Measurements from ENCODE around the gene GALNT11.

The GALNT11 gene

DNA sequence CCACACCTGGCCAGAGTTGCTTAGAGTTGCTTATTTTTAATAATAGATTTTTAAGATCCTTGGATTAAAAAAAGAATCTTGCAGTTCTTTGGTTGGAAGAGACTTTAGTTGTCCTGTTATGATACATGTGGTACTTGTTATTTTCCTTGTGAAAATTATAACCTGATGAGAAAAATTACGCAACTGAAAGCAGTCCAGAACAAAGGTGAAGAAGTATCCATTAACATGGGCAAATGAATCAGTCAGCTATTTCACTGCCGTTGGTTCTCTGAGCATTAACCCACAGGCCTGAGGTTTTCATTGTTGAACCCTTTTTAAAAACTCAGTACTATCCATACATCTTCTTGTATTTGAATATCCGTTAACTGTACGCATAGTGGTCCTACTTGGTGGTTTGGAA, 68.2 kb downstream of the GALNT11 start:
- DNase-seq (ENCODE audit: low read depth, low spot score), result no peak
- Histone ChIP-seq H3K9ac (ENCODE audit: insufficient read length, low read depth) (no peak overlapping the region), H3K27me3 (ENCODE audit: insufficient read depth, insufficient read length) (no peaks in the 10 kb centered on the region), H3K36me3 (ENCODE audit: insufficient read depth, insufficient read length, low read length) (no peaks in the 10 kb centered on the region), H3K4me1 (ENCODE audit: insufficient read depth, insufficient read length) (no peaks in the 10 kb centered on the region), H3K4me3 (ENCODE audit: insufficient read length, low read depth) (no peak overlapping the region), H3K9me3 (ENCODE audit: insufficient read depth, low read length) (peaks cover 13% of the 10 kb centered on the region)
- TF ChIP-seq YY1 (IDR thresholded peaks at IDR 0.05; ENCODE audit: insufficient read depth, insufficient read length) (no peak), SUZ12 (IDR thresholded peaks at IDR 0.05; ENCODE audit: extremely low read depth, insufficient read depth, insufficient read length) (no peak), ZNF274 (IDR thresholded peaks at IDR 0.05; ENCODE audit: low read depth, low read length) (no peak)

- TF ChIP-seq ZNF274 (IDR thresholded peaks at IDR 0.05; ENCODE audit: low read depth, low read length) (no peak), SUZ12 (IDR thresholded peaks at IDR 0.05; ENCODE audit: extremely low read depth, insufficient read depth, insufficient read length) (no peak), YY1 (IDR thresholded peaks at IDR 0.05; ENCODE audit: insufficient read depth, insufficient read length) (no peak)
- H3K9ac ChIP-seq (ENCODE audit: insufficient read length, low read depth), result no peak overlapping the region
- no peak for DNase-seq (ENCODE audit: low read depth, low spot score)
- H3K9me3 ChIP-seq (ENCODE audit: insufficient read depth, low read length), result no peaks in the 10 kb centered on the region
- H3K4me1 ChIP-seq (ENCODE audit: insufficient read depth, insufficient read length), result no peaks in the 10 kb centered on the region
- no peak overlapping the region for H3K4me3 ChIP-seq (ENCODE audit: insufficient read length, low read depth)
- H3K27me3 ChIP-seq (ENCODE audit: insufficient read depth, insufficient read length), result no peaks in the 10 kb centered on the region
- peaks cover 2% of the 10 kb centered on the region for H3K36me3 ChIP-seq (ENCODE audit: insufficient read depth, insufficient read length, low read length)
These were observed 70.3 kb downstream of the GALNT11 start for GRCh38 chr7:152095771-152096170.

DNA sequence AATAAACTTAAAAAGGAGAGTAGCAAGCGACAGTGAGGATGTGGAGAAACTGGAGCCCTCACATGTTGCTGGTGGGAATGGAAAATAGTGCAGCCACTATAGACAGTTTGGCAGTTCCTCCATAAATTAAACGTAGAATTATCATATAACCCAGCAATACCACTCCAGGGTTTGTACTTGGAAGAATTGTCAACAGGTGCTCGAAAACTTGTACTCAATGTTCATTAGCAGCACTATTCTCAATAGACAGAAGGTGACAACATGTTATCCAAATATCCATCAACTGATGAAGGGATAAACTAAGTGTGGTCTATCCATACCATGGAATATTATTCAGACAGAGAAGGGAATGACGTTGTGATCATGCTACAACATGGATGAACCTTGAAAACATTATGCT, 71.9 kb downstream of the GALNT11 start:
- TF ChIP-seq YY1 (IDR thresholded peaks at IDR 0.05; ENCODE audit: insufficient read depth, insufficient read length), result no peak
- no peak for TF ChIP-seq ZNF274 (IDR thresholded peaks at IDR 0.05; ENCODE audit: low read depth, low read length)
- no peak for TF ChIP-seq SUZ12 (IDR thresholded peaks at IDR 0.05; ENCODE audit: extremely low read depth, insufficient read depth, insufficient read length)
- Histone ChIP-seq H3K9ac (ENCODE audit: insufficient read length, low read depth) (no peak overlapping the region), H3K4me1 (ENCODE audit: insufficient read depth, insufficient read length) (no peaks in the 10 kb centered on the region)

GRCh38 chr7:152103066-152103465, 77.6 kb downstream of the GALNT11 start:
- Histone ChIP-seq H3K36me3 (ENCODE audit: insufficient read depth, insufficient read length, low read length) (peaks cover 31% of the 10 kb centered on the region), H3K4me3 (ENCODE audit: insufficient read length, low read depth) (no peak overlapping the region), H3K4me1 (ENCODE audit: insufficient read depth, insufficient read length) (no peaks in the 10 kb centered on the region), H3K9ac (ENCODE audit: insufficient read length, low read depth) (no peak overlapping the region), H3K9me3 (ENCODE audit: insufficient read depth, low read length) (no peaks in the 10 kb centered on the region), H3K27me3 (ENCODE audit: insufficient read depth, insufficient read length) (no peaks in the 10 kb centered on the region)
- DNase-seq (ENCODE audit: low read depth, low spot score), result no peak
- TF ChIP-seq YY1 (IDR thresholded peaks at IDR 0.05; ENCODE audit: insufficient read depth, insufficient read length) (no peak), SUZ12 (IDR thresholded peaks at IDR 0.05; ENCODE audit: extremely low read depth, insufficient read depth, insufficient read length) (no peak), ZNF274 (IDR thresholded peaks at IDR 0.05; ENCODE audit: low read depth, low read length) (no peak)

More for the DNA sequence above, 71.9 kb downstream of the GALNT11 start:
- DNase-seq (ENCODE audit: low read depth, low spot score), result no peak
- peaks cover 8% of the 10 kb centered on the region for H3K36me3 ChIP-seq (ENCODE audit: insufficient read depth, insufficient read length, low read length)
- no peak overlapping the region for H3K4me3 ChIP-seq (ENCODE audit: insufficient read length, low read depth)
- no peaks in the 10 kb centered on the region for H3K9me3 ChIP-seq (ENCODE audit: insufficient read depth, low read length)
- H3K27me3 ChIP-seq (ENCODE audit: insufficient read depth, insufficient read length), result no peaks in the 10 kb centered on the region

DNA sequence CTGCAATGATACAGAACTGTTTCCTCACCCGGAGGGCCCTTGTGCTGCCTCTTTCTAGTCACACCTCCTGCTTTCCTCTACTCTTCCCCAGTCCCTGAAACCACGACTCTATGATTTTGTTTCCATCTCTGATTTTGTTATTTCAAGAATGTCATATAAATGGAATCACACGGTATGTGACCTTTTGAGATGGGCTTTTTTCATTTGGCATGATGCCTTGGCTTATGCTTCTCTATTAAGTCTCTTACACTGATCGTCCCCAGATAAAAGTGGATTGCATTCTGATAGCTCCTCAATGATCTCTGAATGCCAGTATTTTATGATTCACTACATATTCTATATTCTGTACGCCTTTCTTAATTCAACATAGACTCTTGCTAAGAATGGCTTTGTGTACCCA, 78.2 kb downstream of the GALNT11 start:
- Histone ChIP-seq H3K4me3 (ENCODE audit: insufficient read length, low read depth) (no peak overlapping the region), H3K36me3 (ENCODE audit: insufficient read depth, insufficient read length, low read length) (peaks cover 31% of the 10 kb centered on the region), H3K9me3 (ENCODE audit: insufficient read depth, low read length) (no peaks in the 10 kb centered on the region), H3K4me1 (ENCODE audit: insufficient read depth, insufficient read length) (no peaks in the 10 kb centered on the region), H3K9ac (ENCODE audit: insufficient read length, low read depth) (no peak overlapping the region), H3K27me3 (ENCODE audit: insufficient read depth, insufficient read length) (no peaks in the 10 kb centered on the region)
- DNase-seq (ENCODE audit: low read depth, low spot score), result no peak
- TF ChIP-seq YY1 (IDR thresholded peaks at IDR 0.05; ENCODE audit: insufficient read depth, insufficient read length) (no peak), ZNF274 (IDR thresholded peaks at IDR 0.05; ENCODE audit: low read depth, low read length) (no peak), SUZ12 (IDR thresholded peaks at IDR 0.05; ENCODE audit: extremely low read depth, insufficient read depth, insufficient read length) (no peak)

DNA sequence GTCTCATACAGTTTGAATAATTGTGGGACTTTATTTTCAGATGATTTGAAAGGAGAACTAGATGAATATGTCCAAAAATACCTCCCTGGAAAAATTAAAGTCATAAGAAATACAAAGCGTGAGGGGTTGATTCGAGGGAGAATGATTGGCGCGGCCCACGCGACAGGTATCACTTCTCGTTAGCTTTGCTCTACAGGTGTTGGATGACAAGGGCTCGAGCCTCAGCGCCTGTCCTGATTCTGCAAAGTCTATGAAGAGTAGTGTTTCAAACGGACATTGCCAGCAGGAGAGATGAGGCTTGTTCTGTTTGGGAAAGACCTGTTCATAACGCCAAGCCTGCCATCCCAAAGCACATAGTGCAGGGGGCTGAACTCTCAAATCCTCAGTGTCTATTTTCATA, 79.7 kb downstream of the GALNT11 start:
- Histone ChIP-seq H3K4me3 (ENCODE audit: insufficient read length, low read depth) (no peak overlapping the region), H3K9ac (ENCODE audit: insufficient read length, low read depth) (no peak overlapping the region), H3K4me1 (ENCODE audit: insufficient read depth, insufficient read length) (no peaks in the 10 kb centered on the region), H3K27me3 (ENCODE audit: insufficient read depth, insufficient read length) (no peaks in the 10 kb centered on the region), H3K9me3 (ENCODE audit: insufficient read depth, low read length) (no peaks in the 10 kb centered on the region), H3K36me3 (ENCODE audit: insufficient read depth, insufficient read length, low read length) (peaks cover 31% of the 10 kb centered on the region)
- DNase-seq (ENCODE audit: low read depth, low spot score), result no peak
- TF ChIP-seq YY1 (IDR thresholded peaks at IDR 0.05; ENCODE audit: insufficient read depth, insufficient read length) (no peak), ZNF274 (IDR thresholded peaks at IDR 0.05; ENCODE audit: low read depth, low read length) (no peak), SUZ12 (IDR thresholded peaks at IDR 0.05; ENCODE audit: extremely low read depth, insufficient read depth, insufficient read length) (no peak)

- no peaks in the 10 kb centered on the region for H3K9me3 ChIP-seq (ENCODE audit: insufficient read depth, low read length)
- no peak overlapping the region for H3K9ac ChIP-seq (ENCODE audit: insufficient read length, low read depth)
- H3K36me3 ChIP-seq (ENCODE audit: insufficient read depth, insufficient read length, low read length), result peaks cover 29% of the 10 kb centered on the region
- TF ChIP-seq YY1 (IDR thresholded peaks at IDR 0.05; ENCODE audit: insufficient read depth, insufficient read length), result no peak
- no peak for TF ChIP-seq SUZ12 (IDR thresholded peaks at IDR 0.05; ENCODE audit: extremely low read depth, insufficient read depth, insufficient read length)
- no peak for TF ChIP-seq ZNF274 (IDR thresholded peaks at IDR 0.05; ENCODE audit: low read depth, low read length)
- H3K4me3 ChIP-seq (ENCODE audit: insufficient read length, low read depth), result no peak overlapping the region
- no peaks in the 10 kb centered on the region for H3K4me1 ChIP-seq (ENCODE audit: insufficient read depth, insufficient read length)
- no peaks in the 10 kb centered on the region for H3K27me3 ChIP-seq (ENCODE audit: insufficient read depth, insufficient read length)
- DNase-seq (ENCODE audit: low read depth, low spot score), result no peak
These were observed 81.5 kb downstream of the GALNT11 start for GRCh38 chr7:152106990-152107389.

Measured in NT2/D1 (cell line).